ENCODE results near the gene APMAP. TPM values are rescaled to one million over a fixed set of nuclear protein-coding genes. Genes with fewer than 3 reads are reported as not detected.

APMAP gene
- total RNA-seq, 2 experiments from 2014 or later, result 43.2 to 44.0 TPM

- Mint-ChIP-seq H3K36me3 (ENCODE audit: low read depth) (peaks cover 80% of the 10 kb centered on the region), H3K27me3 (ENCODE audit: low read depth) (no peaks in the 10 kb centered on the region), H3K4me3 (no peak overlapping the region), H3K9me3 (ENCODE audit: insufficient read depth) (no peaks in the 10 kb centered on the region), H3K4me1 (ENCODE audit: low read depth) (peaks cover 9% of the 10 kb centered on the region), H3K27ac (no peak overlapping the region)
- ATAC-seq (no peak), DNase-seq (no peak)
- POLR2A ChIA-PET, result no interaction called here
- CTCF ChIA-PET, result no interaction called here
Observed at GRCh38 chr20:24966317-24967012, 26.1 kb downstream of the APMAP start.

GRCh38 chr20:24965065-24965919, 27.3 kb downstream of the APMAP start:
- CTCF ChIA-PET, result interaction anchor here (1.4 kb wide), 1 partner anchor 10 kb away, joined by 6 read pairs; no protein-coding TSS in a partner anchor
- Mint-ChIP-seq H3K4me3 (no peak overlapping the region), H3K36me3 (ENCODE audit: low read depth) (peaks cover 85% of the 10 kb centered on the region), H3K4me1 (ENCODE audit: low read depth) (peaks cover 17% of the 10 kb centered on the region), H3K9me3 (ENCODE audit: insufficient read depth) (no peaks in the 10 kb centered on the region), H3K27me3 (ENCODE audit: low read depth) (no peaks in the 10 kb centered on the region), H3K27ac (peak overlapping the region; percentile 60)
- ATAC-seq, result no peak
- peak; percentile 14 for DNase-seq
- POLR2A ChIA-PET, result no interaction called here

GRCh38 chr20:24964506-24964840, 28.1 kb downstream of the APMAP start:
- Mint-ChIP-seq H3K9me3 (ENCODE audit: insufficient read depth) (no peaks in the 10 kb centered on the region), H3K4me1 (ENCODE audit: low read depth) (peaks cover 17% of the 10 kb centered on the region), H3K4me3 (no peak overlapping the region), H3K27me3 (ENCODE audit: low read depth) (no peaks in the 10 kb centered on the region), H3K27ac (peak overlapping the region; percentile 12), H3K36me3 (ENCODE audit: low read depth) (peaks cover 82% of the 10 kb centered on the region)
- POLR2A ChIA-PET, result no interaction called here
- DNase-seq (no peak), ATAC-seq (no peak)
- CTCF ChIA-PET, result interaction anchor here (0.6 to 1.5 kb wide), 4 partner anchors 10 to 191 kb away, joined by 3 to 6 read pairs (median 4); no protein-coding TSS in a partner anchor

GRCh38 chr20:24963672-24964505, 28.7 kb downstream of the APMAP start:
- Mint-ChIP-seq H3K27ac (no peak overlapping the region), H3K4me1 (ENCODE audit: low read depth) (peaks cover 17% of the 10 kb centered on the region), H3K36me3 (ENCODE audit: low read depth) (peaks cover 79% of the 10 kb centered on the region), H3K9me3 (ENCODE audit: insufficient read depth) (no peaks in the 10 kb centered on the region), H3K27me3 (ENCODE audit: low read depth) (no peaks in the 10 kb centered on the region), H3K4me3 (no peak overlapping the region)
- ATAC-seq (no peak), DNase-seq (peak; percentile 13)
- CTCF ChIA-PET, result interaction anchor here (0.6 to 1.5 kb wide), 4 partner anchors 9 to 192 kb away, joined by 3 to 6 read pairs (median 4); no protein-coding TSS in a partner anchor
- POLR2A ChIA-PET, result no interaction called here

DNA sequence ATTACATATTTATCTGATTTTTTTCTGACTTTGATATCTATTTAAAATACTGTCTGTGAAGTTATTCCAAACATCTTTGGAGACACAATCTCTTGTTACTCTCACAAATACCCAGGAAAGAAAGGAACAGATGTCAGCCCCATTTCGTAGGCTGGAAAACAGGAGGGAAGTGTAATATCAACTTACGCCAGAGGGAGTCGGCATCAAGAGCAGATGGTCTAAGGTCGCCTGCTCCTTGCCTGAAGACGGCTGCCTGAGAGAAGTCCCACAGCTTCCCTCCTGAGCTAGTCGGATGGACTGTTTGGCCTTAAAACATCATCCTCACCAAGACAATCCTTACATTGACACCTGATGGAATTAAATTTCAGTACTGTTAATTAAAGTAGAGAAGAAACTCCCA, 30.0 kb downstream of the APMAP start:
- Mint-ChIP-seq H3K36me3 (ENCODE audit: low read depth) (peaks cover 71% of the 10 kb centered on the region), H3K9me3 (ENCODE audit: insufficient read depth) (no peaks in the 10 kb centered on the region), H3K4me3 (no peak overlapping the region), H3K27ac (peak overlapping the region; percentile 5), H3K27me3 (ENCODE audit: low read depth) (no peaks in the 10 kb centered on the region), H3K4me1 (ENCODE audit: low read depth) (peaks cover 13% of the 10 kb centered on the region)
- POLR2A ChIA-PET, result no interaction called here
- ATAC-seq (no peak), DNase-seq (no peak)
- CTCF ChIA-PET, result interaction anchor here (0.6 kb wide), 1 partner anchor 678 kb away, joined by 3 read pairs; no protein-coding TSS in a partner anchor

DNA sequence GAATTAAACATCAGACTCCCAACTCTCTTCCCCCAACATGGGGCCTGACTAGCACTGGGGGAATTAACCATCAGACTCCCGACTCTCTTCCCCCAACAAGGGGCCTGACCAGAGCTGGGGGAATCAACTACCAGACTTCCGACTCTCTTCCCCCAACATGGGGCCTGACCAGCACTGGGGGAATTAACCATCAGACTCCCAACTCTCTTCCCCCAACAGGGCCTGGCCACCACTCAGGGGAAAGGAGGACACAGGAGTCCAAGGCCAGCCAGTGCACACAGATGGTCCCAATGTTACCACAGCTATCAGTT, 30.4 kb downstream of the APMAP start:
- POLR2A ChIA-PET, result no interaction called here
- peaks cover 13% of the 10 kb centered on the region for H3K4me1 Mint-ChIP-seq (ENCODE audit: low read depth)
- H3K27me3 Mint-ChIP-seq (ENCODE audit: low read depth), result no peaks in the 10 kb centered on the region
- DNase-seq (no peak), ATAC-seq (no peak)
- CTCF ChIA-PET, result interaction anchor here (0.6 kb wide), 1 partner anchor 678 kb away, joined by 3 read pairs; no protein-coding TSS in a partner anchor
- no peaks in the 10 kb centered on the region for H3K9me3 Mint-ChIP-seq (ENCODE audit: insufficient read depth)
- H3K36me3 Mint-ChIP-seq (ENCODE audit: low read depth), result peaks cover 67% of the 10 kb centered on the region
- H3K4me3 Mint-ChIP-seq, result no peak overlapping the region
- H3K27ac Mint-ChIP-seq, result peak overlapping the region; percentile 30

GRCh38 chr20:24961384-24962181, 31.0 kb downstream of the APMAP start:
- no peak overlapping the region for H3K4me3 Mint-ChIP-seq
- no peaks in the 10 kb centered on the region for H3K27me3 Mint-ChIP-seq (ENCODE audit: low read depth)
- H3K27ac Mint-ChIP-seq, result peak overlapping the region; percentile 30
- peaks cover 13% of the 10 kb centered on the region for H3K4me1 Mint-ChIP-seq (ENCODE audit: low read depth)
- H3K9me3 Mint-ChIP-seq (ENCODE audit: insufficient read depth), result no peaks in the 10 kb centered on the region
- ATAC-seq, result no peak
- peaks cover 67% of the 10 kb centered on the region for H3K36me3 Mint-ChIP-seq (ENCODE audit: low read depth)
- ChIA-PET POLR2A (no interaction called here), CTCF (interaction anchor here (0.6 to 1.1 kb wide), 2 partner anchors 31 to 677 kb away, joined by 3 to 6 read pairs; no protein-coding TSS in a partner anchor)
- DNase-seq, result no peak

DNA sequence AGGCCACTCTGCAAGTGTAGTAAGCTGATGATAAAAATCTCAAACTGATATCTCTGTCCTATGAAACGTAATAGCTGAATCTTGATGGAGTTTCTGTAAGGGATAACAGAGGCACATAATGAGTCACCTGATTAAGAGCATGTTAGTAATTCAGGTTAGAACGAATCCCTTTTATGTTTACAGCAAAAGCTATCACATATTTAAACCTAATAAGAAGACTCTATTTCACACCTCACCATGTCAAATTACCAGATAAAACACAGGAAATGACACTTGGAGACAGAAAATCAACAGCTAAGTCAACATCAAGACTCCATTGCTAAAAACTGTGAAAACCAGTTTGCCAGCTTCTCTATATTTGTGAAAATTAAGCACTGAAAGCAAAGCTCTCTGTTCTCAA, 31.7 kb downstream of the APMAP start:
- Mint-ChIP-seq H3K27ac (peak overlapping the region; percentile 62), H3K4me1 (ENCODE audit: low read depth) (peaks cover 19% of the 10 kb centered on the region), H3K9me3 (ENCODE audit: insufficient read depth) (no peaks in the 10 kb centered on the region), H3K36me3 (ENCODE audit: low read depth) (peaks cover 66% of the 10 kb centered on the region), H3K4me3 (no peak overlapping the region), H3K27me3 (ENCODE audit: low read depth) (no peaks in the 10 kb centered on the region)
- ATAC-seq (peak; percentile 17), DNase-seq (no peak)
- ChIA-PET POLR2A (no interaction called here), CTCF (interaction anchor here (0.9 to 1.1 kb wide), 2 partner anchors 27 to 30 kb away, joined by 4 to 6 read pairs; no protein-coding TSS in a partner anchor)

DNA sequence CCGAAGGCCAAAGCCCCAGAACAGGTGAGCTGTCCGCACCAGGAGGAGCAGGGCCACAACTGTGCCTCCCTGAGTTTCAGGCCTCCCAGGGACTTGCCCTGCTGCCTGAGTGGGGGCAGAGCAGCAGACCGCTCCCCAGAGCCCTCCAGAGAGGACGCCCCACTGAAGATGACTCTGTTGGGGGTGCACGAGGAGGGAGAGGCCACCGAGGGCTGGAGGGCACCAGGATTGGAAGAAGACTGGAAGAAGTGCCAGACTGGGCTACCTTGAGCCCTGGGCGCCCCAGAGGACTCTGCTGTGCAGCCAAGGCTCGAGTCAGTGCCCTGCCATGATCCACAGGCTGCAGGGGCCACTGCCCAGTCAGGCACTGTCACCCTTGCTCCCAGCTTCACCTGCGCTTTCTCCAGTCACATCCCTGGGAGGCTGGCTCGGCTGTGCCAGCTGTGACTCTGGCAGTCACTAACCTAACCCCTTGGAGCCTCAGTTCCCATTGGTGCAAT, 32.2 kb downstream of the APMAP start:
- POLR2A ChIA-PET, result interaction anchor here (0.5 kb wide), 1 partner anchor 42 kb away, joined by 3 read pairs; no protein-coding TSS in a partner anchor
- Mint-ChIP-seq H3K9me3 (ENCODE audit: insufficient read depth) (no peaks in the 10 kb centered on the region), H3K27me3 (ENCODE audit: low read depth) (no peaks in the 10 kb centered on the region), H3K27ac (peak overlapping the region; percentile 62), H3K4me1 (ENCODE audit: low read depth) (peaks cover 24% of the 10 kb centered on the region), H3K4me3 (no peak overlapping the region), H3K36me3 (ENCODE audit: low read depth) (peaks cover 66% of the 10 kb centered on the region)
- DNase-seq (no peak), ATAC-seq (no peak)
- CTCF ChIA-PET, result interaction anchor here (0.9 to 1.1 kb wide), 2 partner anchors 28 to 30 kb away, joined by 4 to 6 read pairs; no protein-coding TSS in a partner anchor

DNA sequence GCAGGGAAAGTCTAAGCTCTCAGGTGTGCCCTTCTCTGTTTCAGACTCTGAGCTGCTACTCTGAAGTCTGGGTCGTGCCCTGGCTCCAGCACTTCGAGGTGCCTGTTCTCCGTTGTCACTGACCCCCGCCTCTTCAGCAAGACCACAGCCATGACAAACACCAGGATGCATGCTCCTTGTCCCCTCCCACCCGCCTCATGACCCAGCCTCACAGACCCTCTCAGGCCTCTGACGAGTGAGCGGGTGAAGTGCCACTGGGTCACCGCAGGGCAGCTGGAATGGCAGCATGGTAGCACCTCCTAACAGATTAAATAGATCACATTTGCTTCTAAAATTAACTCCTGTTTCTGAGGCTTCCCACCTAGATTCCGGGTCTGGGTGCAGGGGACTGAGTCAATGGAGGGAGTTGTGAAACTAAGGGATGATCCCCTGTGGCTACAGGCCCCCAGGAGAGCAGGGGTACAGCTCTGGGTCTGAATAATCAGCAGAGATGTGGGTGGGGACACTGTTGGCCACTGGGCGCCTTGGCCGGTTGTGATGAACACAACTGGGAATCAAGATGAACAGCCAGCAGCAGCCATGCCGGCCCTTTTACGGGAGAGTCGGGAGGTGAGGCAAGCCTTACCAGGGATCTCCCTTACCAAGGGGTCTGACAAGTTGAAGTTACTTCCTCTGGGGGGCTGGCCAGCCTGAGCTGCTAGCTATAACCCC, 32.8 kb downstream of the APMAP start:
- ATAC-seq, result no peak
- H3K36me3 Mint-ChIP-seq (ENCODE audit: low read depth), result peaks cover 69% of the 10 kb centered on the region
- H3K4me1 Mint-ChIP-seq (ENCODE audit: low read depth), result peaks cover 30% of the 10 kb centered on the region
- ChIA-PET POLR2A (interaction anchor here (0.5 kb wide), 1 partner anchor 42 kb away, joined by 3 read pairs; no protein-coding TSS in a partner anchor), CTCF (interaction anchor here (0.9 to 1.0 kb wide), 2 partner anchors 28 to 35 kb away, joined by 3 to 4 read pairs; no protein-coding TSS in a partner anchor)
- H3K27me3 Mint-ChIP-seq (ENCODE audit: low read depth), result no peaks in the 10 kb centered on the region
- peak overlapping the region; percentile 39 for H3K27ac Mint-ChIP-seq
- H3K9me3 Mint-ChIP-seq (ENCODE audit: insufficient read depth), result no peaks in the 10 kb centered on the region
- no peak overlapping the region for H3K4me3 Mint-ChIP-seq
- no peak for DNase-seq

All from activated CD8-positive, alpha-beta T cell treated with anti-CD3 and anti-CD28 coated beads, Interleukin-2, amount 10 ng/mL, durations not matched to agents 7 days and 5 days (primary cell).